Measurements from ENCODE around the gene IL23R.

DNA sequence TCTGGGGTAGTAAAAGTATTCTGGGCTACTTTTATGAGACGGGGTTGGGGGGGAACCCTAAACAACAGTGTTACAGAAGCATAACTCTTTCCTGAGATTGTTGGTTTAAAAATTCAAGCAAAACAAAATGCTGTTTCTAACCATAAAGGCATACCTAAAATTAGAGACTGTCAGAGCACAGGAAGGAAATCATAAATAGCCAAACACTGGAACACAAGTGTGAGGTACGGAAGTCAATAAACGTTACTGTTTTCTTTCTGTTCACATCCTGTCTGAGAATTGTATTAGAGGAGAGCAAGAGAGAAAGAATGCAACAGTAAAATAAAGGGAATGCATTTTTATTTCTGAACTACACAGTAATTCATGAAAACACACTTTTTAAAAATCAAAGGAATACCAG is 98.6 kb downstream of the IL23R start:
- TF ChIP-seq CTCF (optimal IDR thresholded peaks at IDR 0.05 in 1 of 3, IDR thresholded peaks at IDR 0.05 in 1 of 3, conservative IDR thresholded peaks at IDR 0.05 in 1 of 3; ENCODE audit: extremely low read depth in 1 of 3, insufficient read depth in 2 of 3, low read length in 3 of 3) (no peak), EZH2 (IDR thresholded peaks at IDR 0.05; ENCODE audit: low read length) (no peak)
